Measurements from ENCODE around the gene CREB5.
A peak's percentile ranks its signal among the peaks of the same experiment; 100 is the strongest.
"Not testable (repeated sequence)": the region's sequence is repeated elsewhere in the genome, so short reads cannot be mapped to it uniquely, and the experiment has no call there.

CREB5 gene

GRCh38 chr7:28588602-28589001 is 176.3 kb downstream of the CREB5 start:
- DNase-seq: no peak

- DNase-seq: no peak
Observed at GRCh38 chr7:28591041-28591674, 178.8 kb downstream of the CREB5 start.

- DNase-seq: no peak
Observed at GRCh38 chr7:28591725-28592349, 179.5 kb downstream of the CREB5 start.

GRCh38 chr7:28592861-28593260 is 180.5 kb downstream of the CREB5 start:
- no peak for DNase-seq

- no peak for DNase-seq
Observed at GRCh38 chr7:28595076-28595475, 182.8 kb downstream of the CREB5 start.

GRCh38 chr7:28595801-28596200 is 183.5 kb downstream of the CREB5 start:
- no peak for DNase-seq

- DNase-seq: no peak
Observed at GRCh38 chr7:28596245-28596935, 184.1 kb downstream of the CREB5 start.

- no peak for DNase-seq
Observed at GRCh38 chr7:28597284-28597683, 185.0 kb downstream of the CREB5 start.

- not testable (repeated sequence) for DNase-seq
Observed at GRCh38 chr7:28598037-28598436, 185.7 kb downstream of the CREB5 start.

- no peak for DNase-seq
Observed at GRCh38 chr7:28598586-28598985, 186.3 kb downstream of the CREB5 start.

- no peak for DNase-seq
Observed at GRCh38 chr7:28599411-28599810, 187.1 kb downstream of the CREB5 start.

GRCh38 chr7:28602282-28602681 is 190.0 kb downstream of the CREB5 start:
- no peak for DNase-seq

- peak; percentile 58 for DNase-seq
Observed at GRCh38 chr7:28605427-28606085, 193.2 kb downstream of the CREB5 start.

GRCh38 chr7:28606421-28606820 is 194.1 kb downstream of the CREB5 start:
- DNase-seq: peak; percentile 72

- DNase-seq: peak; percentile 70
Observed at GRCh38 chr7:28607855-28608193, 195.5 kb downstream of the CREB5 start.

GRCh38 chr7:28608237-28608656 is 195.9 kb downstream of the CREB5 start:
- no peak for DNase-seq

- DNase-seq: peak; percentile 11
Observed at GRCh38 chr7:28608731-28609130, 196.4 kb downstream of the CREB5 start.

GRCh38 chr7:28609608-28610007 is 197.3 kb downstream of the CREB5 start:
- no peak for DNase-seq

GRCh38 chr7:28611399-28611897 is 199.1 kb downstream of the CREB5 start:
- DNase-seq: not testable (repeated sequence)

- no peak for DNase-seq
Observed at GRCh38 chr7:28613262-28613661, 200.9 kb downstream of the CREB5 start.

GRCh38 chr7:28615091-28615490 is 202.8 kb downstream of the CREB5 start:
- no peak for DNase-seq

- no peak for DNase-seq
Observed at GRCh38 chr7:28617308-28617880, 205.1 kb downstream of the CREB5 start.

GRCh38 chr7:28618383-28618782 is 206.1 kb downstream of the CREB5 start:
- DNase-seq: no peak

Measured in hematopoietic multipotent progenitor cell treated with erythropoietin and hydrocortisone succinate and interleukin-3 and kit ligand, for 6 days (in vitro differentiated cells).